Epidermal melanocyte (primary cell): ENCODE measurements around the gene METRN.
"Not testable (repeated sequence)": the region's sequence is repeated elsewhere in the genome, so short reads cannot be mapped to it uniquely, and the experiment has no call there.

ENCODE experiments used
- DNase-seq: peaks from one replicate; pipeline ENCODE4 v3.0.0; 2011; ENCODE audit warnings: low spot score; ENCODE audit not compliant: insufficient read length

Gene METRN

GRCh38 chr16:734981-735881, 20.3 kb downstream of the METRN start:
- no peak for DNase-seq

DNA sequence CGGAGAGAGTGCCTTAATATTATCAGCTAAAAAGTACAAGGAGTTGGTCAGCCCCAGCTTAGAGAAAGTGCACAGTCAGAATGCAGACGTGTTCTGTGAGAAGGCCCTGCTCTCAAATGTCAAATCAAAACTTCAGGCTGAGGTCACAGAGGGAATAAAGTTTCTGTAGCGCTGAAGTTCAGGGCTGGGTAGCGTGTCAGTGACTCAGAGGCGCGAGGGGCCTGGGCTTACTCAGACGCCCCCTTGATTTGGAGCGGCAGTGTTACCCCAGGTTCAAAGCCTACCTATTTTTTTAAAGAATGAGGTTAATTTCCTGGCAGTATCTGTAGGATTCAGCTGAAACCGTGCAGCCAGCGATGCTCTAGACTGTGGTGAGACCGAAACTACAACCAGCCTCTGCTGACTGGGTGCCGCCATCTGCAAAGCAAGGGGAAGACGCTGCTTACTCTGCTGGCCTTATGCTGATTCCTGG, 21.1 kb downstream of the METRN start:
- no peak for DNase-seq

DNA sequence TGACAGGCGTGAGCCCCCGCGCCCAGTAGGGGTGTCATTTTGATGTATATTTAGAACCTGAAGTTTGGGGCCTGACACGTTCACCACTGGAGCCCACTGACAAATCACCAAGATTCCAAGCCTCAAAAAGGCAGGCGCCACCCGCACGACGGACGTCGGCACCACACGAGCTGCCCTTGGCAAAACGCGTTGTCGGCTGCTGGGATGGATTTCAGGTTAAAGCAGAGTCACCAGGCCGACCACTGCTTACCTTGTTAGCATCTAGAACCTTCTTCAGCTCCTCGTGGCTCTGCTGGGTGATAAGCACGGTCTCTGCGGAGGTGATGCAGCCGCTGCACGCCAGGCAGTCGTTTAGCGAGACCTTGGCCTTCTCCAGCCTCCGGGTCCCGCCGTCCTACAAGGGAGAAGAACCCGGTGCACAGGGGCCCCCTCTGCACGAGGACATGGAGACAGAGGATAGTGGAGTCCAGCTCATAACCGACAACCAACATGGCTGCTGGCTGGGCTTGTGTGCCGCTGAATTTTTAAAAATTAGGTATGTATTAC, 22.1 kb downstream of the METRN start:
- DNase-seq = no peak

GRCh38 chr16:739560-740458, 24.9 kb downstream of the METRN start:
- DNase-seq = no peak

DNA sequence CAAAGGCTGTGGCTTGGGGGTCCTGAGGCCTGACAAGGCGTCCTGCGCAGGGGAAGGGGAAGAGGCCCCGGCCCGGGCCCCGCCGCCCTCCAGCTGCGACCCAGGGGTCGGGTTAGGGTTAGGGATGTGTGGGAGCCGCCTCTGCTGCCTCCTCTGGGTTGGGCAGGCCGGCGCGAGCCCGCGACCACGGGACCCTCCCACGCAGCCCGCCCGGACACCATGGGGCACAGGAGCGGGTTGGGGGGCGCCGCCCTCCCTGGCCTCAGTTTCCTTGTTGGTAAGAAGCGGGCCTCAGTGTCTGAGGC, 25.5 kb downstream of the METRN start:
- no peak for DNase-seq

DNA sequence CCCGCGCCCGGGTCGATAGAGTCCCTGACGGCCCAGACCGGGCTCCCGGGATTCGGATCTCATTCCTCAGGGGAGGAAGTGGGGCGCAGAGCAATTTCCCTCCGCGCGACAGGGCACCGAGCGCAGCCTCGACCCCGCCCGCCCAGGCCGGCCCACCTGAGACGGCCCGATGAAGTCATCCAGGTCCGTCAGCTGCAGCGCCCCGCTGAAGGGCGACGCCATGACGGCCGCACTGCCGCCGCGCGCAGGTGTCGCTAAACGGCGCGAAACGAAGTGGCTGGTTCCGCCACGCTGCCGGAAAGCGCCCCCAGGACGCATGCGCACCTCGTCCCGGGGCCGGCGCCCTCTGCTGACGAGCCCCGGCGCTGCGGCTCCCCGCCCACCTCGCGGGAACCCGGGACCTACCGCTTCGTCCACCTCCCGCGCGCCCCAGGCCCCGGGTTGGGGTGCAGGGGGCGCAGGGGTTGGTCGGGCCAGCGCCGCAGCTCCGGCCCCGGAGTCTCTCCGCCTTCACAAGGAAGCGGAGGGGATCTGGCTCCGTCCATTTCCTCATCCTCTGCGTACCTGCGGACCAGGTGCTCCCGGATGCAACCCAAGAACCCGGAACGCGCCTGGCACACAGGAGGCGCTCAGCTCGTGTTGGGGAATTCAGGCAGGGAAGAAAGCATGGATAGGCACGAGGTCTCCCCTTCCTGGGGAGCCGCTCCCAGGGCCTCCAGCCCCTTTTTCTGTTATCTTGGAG, 26.0 kb downstream of the METRN start, which contains the start of gene CIAO3:
CIAO3 (minus strand) TSS at position 234 of the 742 bp plus-strand sequence; CDS start at position 222, 12 bp downstream.
- peak; percentile 96 for DNase-seq

DNA sequence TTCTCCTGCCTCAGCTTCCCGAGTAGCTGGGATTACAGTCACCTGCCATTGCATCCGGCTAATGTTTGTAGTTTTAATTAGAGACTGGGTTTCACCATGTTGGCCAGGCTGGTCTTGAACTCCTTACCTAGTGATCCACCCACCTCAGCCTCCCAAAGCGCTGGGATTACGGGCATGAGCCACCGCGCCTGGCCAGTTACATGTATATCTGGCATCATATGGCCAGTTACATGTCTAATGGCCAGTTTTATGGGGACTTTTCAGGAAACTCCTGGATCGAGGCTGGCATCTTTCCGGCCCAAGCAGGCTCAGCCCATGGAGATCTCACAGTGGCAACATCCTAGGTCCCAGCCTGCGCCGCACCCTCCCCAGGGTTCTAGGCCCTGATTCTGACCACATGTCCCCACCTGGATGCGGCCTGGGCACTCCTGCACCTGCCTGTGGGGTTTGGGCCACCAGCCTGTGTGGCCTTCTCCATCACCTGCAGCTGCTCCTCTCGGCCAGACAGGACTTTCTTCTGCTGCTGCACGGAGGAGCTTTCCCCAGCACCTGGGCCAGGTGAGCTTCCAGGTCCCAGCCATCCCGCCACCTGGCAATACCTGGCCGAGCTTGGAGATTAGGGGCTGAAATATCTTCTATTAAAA, 27.2 kb downstream of the METRN start:
- DNase-seq = no peak

DNA sequence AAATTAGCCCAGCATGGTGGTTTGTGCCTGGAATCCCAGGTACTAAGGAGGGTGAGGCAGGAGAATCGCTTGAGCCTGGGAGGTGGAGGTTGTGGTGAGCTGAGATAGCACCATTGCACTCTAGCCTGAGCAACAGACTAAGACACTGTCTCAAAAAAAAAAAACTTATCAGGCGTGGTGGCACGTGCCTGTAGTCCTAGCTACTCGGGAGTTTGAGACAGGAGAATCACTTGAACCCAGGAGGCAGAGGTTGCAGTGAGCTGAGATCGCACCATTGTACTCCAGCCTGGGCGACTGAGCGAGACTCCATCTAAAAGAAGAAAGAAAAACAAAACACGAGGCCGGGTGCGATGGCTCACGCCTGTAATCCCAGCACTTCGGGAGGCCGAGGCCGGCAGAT, 28.0 kb downstream of the METRN start:
- not testable (repeated sequence) for DNase-seq

DNA sequence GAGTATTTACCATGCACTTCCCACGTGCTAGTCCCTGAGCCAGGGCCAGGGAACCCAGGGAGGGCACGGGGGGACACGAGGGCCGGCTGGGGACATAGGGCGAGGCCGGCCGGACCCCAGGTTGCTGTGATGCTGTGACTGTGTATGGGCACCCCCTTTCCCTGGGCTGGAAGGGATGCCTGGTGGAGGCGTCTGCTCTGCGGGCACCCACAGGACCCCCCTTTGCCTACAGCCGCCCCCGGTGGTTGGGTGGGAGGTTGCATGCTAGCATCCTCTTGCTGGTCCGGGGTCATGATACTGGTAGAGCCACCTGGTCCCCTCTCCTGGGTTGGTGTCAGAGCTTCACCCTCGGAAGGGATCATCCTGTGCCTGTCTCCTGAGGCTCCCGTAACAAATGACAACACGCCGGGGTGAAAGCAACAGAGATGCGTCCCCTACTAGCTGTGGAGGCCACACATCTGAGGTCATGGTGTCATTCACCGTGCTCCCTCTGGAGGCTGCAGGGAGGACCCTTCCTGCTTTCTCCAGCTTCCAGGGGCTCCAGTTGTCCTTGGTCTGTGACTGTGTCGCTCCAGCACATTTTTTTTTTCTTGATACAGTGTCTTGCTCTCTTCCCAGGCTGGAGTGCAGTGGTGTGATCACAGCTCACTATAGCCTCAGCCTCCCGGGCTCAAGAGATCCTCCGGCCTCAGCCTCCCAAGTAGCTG, 29.0 kb downstream of the METRN start:
- DNase-seq = no peak

GRCh38 chr16:745739-746138, 30.8 kb downstream of the METRN start:
- DNase-seq = no peak

GRCh38 chr16:746637-747036, 31.7 kb downstream of the METRN start:
- no peak for DNase-seq

DNA sequence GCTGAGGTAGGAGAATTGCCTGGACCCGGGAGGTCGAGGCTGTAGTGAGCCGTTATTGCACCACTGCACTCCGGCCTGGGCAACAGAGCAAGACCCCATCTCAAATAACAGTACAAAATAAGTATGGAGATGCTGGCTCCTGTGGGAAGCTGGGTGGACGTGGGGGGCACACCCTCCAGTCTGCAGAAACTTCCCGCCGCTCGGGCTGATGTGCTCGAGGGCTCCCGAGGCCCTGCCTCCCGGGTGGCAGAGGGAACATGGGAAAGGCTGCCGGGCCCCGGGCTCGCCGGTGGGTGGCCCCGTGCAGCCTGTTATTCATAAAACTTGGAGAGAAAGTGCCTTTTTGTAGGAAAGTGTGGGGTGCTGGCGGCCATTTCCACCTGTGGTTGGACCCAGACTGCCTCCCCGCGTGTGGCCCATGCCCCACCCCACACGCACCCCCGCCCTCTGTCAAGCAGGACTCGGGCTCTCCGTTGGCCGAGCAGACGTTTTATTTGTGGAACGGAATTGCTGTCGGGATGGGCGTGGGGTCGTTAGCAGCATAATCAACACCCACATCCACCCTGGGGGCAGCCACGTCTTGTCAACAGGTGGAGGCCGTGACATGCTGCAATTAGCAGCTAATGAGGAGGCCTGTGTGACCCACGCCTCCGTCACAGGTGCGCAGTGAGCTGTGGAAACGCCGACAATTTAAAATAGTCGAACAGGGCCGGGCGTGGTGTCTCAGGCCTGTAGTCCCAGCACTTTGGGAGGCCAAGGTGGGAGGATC, 33.2 kb downstream of the METRN start:
- DNase-seq = no peak

DNA sequence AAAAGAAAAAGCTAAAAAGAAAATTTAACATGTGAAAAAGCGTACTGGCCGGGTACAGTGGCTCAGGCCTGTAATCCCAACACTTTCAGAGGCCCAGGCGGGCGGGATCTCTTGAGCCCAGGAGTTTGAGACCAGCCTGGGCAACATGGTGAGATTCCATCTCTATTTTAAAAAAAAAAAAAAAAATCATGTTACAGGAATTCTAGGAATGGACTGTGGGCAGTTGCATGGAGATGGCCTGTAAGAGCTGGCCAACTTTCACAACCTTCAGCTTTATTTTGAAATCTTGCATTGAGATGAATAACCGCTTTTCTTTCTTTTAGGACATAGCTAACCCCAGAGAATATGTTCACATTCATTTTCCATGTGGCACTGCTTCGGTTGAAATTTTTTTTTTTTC, 34.1 kb downstream of the METRN start:
- DNase-seq = no peak

GRCh38 chr16:750485-750884, 35.6 kb downstream of the METRN start:
- DNase-seq = no peak

DNA sequence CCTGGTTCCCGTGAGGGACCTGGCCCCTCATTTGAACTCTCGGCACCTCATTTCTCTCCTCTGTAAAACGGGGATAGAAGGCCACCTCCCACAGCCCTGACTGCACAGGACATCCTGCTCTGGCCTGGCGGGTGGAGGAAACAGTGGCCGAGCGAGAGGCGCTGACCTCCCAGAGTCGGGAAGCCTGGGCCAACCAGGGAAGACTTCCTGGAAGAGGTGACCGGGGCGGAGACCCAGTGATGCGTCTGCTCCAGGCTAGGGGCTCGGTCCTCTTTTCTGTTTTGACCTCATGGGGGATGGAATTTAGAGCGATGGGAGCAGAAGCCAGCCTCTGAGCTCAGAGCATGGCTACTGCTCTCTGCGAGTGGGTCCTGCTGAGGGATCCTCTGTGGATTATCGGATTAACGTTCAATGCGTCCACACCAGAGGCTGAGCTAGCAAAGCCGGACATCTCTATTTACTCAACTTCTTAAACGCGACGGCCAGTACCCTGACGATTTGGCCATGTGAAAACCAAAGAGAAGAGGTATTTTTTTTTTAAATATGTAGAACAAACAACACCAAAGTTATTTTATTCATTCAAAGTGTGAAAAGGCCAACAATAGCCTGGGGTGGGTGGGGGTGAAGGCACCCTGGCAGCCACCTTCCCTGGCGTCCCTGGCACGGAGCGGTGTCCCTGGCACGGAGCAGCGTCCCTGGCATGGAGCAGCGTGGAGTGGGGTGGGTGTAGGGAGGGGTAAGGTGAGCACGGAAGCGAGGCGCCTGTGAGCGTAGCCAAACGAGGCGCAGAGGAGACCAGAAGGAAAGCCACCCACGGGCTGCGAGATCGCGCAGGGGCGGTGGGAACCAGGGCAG, 36.5 kb downstream of the METRN start:
- DNase-seq = no peak

DNA sequence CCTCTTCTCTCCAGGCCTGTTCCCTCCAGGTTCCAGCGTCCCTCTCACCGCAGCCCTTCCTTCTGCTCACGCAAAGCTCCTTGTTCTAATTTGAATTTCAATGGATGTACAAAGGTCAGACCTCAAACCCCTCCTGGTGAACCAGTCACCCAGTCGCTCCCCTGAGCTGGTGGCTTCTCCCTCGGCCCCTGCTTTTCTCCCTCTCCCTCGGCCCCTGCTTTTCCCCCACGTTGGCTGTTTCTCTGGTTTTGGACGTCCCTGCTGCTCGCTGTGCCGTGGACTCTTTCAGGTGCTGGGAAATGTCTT, 37.0 kb downstream of the METRN start:
- DNase-seq = no peak

GRCh38 chr16:754121-754607, 39.2 kb downstream of the METRN start:
- DNase-seq = not testable (repeated sequence)

DNA sequence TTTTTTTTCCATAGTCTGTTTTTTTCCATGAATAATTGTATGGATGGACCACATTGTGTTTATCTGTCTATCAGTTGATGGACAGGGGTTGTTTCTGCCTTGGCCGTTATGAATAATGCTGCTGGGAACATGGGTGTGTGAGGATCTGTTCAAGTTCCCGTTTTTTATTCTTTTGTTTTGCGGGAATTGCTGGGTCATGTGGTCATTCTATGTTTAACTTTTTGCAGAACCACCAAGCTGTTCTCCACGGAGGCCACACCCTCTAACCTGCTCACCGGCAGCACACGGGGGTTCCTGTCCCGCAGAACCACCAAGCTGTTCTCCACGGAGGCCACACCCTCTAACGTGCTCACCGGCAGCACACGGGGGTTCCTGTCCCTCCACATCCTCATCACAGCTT, 39.7 kb downstream of the METRN start:
- no peak for DNase-seq
